Measurements from ENCODE around the gene CABLES1. TPM values are rescaled to one million over a fixed set of nuclear protein-coding genes. Genes with fewer than 3 reads are reported as not detected.
A peak's percentile ranks its signal among the peaks of the same experiment; 100 is the strongest.

Gene CABLES1
- total and polyA plus RNA-seq, 2 of the 4 experiments (the other 2 are of a cell fraction), result 4.7 to 5.7 TPM

DNA sequence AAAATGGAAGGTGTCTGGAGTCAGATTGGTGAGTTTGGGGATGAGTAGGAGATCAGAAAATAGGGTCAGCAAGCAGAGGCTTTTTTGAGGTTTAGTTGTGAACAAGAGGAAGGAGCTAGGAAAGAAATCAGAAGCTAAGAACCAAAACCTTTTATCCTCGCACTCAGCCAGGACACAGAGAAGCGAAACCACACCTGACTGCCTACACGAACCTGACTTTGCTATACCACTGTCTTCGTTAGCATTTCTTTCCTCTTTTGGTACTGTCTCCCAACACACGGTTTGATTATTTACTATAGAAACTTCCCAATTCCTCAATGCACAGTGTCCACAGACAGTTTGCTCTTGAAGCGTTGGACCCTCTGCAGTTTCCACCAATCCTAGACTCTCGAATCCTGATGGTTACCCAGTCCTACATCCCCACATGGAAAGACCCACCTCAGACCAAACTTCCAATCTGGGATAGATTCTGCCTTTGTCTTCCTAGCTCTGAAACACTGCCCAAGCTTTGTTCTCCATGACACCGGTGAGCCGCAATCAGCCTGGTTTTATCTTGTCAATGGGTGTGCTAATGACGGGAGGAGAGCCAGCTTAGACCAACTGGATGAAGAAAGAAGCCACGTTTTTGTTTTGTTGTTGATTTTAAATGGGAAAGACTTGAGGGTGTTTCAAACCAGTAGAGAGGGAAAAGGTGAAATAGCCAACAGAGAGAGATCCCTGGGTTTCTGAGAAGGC, 137.4 kb downstream of the CABLES1 start:
- POLR2A ChIA-PET (ENCODE audit: unreplicated experiment), result no interaction called here

More for the DNA sequence above, 137.4 kb downstream of the CABLES1 start:
- no peak overlapping the region for H3K27ac ChIP-seq (ENCODE audit: insufficient read depth, low read length)
- no peak overlapping the region for H3K18ac ChIP-seq (ENCODE audit: low read depth, low read length)
- peak overlapping the region; percentile 43; the same call in 1 of the 2 replicates for H2BK120ac ChIP-seq (ENCODE audit: low read depth, low read length)
- H3K9ac ChIP-seq (ENCODE audit: low read depth, low read length), result no peak overlapping the region
- H3K14ac ChIP-seq (replicated peaks; ENCODE audit: low read depth, low read length), result no peak overlapping the region; the same call in 1 of the 2 replicates
- no peak for ATAC-seq (ENCODE audit: low read depth)
- H3K9me1 ChIP-seq (ENCODE audit: insufficient read depth, low read length), result peaks cover 3% of the 10 kb centered on the region; the same call in 1 of the 2 replicates
- H3K23ac ChIP-seq (ENCODE audit: low read depth, low read length), result no peak overlapping the region; the same call in 1 of the 2 replicates
- no peaks in the 10 kb centered on the region for H3K36me3 ChIP-seq (ENCODE audit: control insufficient read depth, insufficient read depth, low read length)
- no peaks in the 10 kb centered on the region for H4K20me1 ChIP-seq (ENCODE audit: insufficient read depth, low read length)
- no peak for DNase-seq
- intact Hi-C loops (cut with micrococcal nuclease) (no loop called here), dilution Hi-C loops (cut with HindIII; ENCODE audit: low sequenced_read_pairs, unreplicated experiment) (no loop called here), in situ Hi-C loops (cut with MboI; ENCODE audit: low sequenced_read_pairs) (no loop called here)
- TF ChIP-seq USF2 (IDR thresholded peaks at IDR 0.05; ENCODE audit: low read depth, low read length), result no peak
- no peak for TF ChIP-seq POLR2A (IDR thresholded peaks at IDR 0.05; ENCODE audit: low read depth, low read length)
- no peak overlapping the region for H2BK20ac ChIP-seq (ENCODE audit: low read depth, low read length)
- no peak overlapping the region for H2AFZ ChIP-seq (replicated peaks; ENCODE audit: low read length, poor library complexity)
- H2BK15ac ChIP-seq (ENCODE audit: low read depth, low read length), result no peak overlapping the region
- no peak overlapping the region for H3K56ac ChIP-seq (ENCODE audit: extremely low read depth, insufficient read depth, low read length)
- H3K4me1 ChIP-seq (ENCODE audit: control insufficient read depth, insufficient read depth, low read length), result peaks cover 2% of the 10 kb centered on the region
- no peaks in the 10 kb centered on the region for H3K79me1 ChIP-seq (ENCODE audit: low read depth in 1 of 2, low read length in 2 of 2)
- H2AK9ac ChIP-seq (replicated peaks; ENCODE audit: low read depth, low read length, poor library complexity), result peak overlapping the region; percentile 51
- no peak overlapping the region for H3K4me2 ChIP-seq (ENCODE audit: low read depth, low read length)
- peaks cover 8% of the 10 kb centered on the region for H3K9me3 ChIP-seq (ENCODE audit: control insufficient read depth, insufficient read depth, low read length)
- 74% methylated on average over 7 of the region's 11 CpGs; no CpG with 5 or more reads in 1 of the 2 experiments for WGBS, 2 experiments (ENCODE audit: extremely low coverage in 2 of 2, insufficient read length in 1 of 2)
- CTCF ChIA-PET, result interaction anchor here (0.7 kb wide), 1 partner anchor 65 kb away, joined by 3 read pairs; no protein-coding TSS in a partner anchor
- no TSS peak for BruUV-seq (replicated peaks)
- H3K27me3 ChIP-seq (ENCODE audit: control insufficient read depth, insufficient read depth, low read length), result no peaks in the 10 kb centered on the region
- H2AK5ac ChIP-seq (ENCODE audit: low read depth, low read length), result peak overlapping the region; percentile 43; the same call in 1 of the 2 replicates
- no peak overlapping the region for H3K4me3 ChIP-seq (ENCODE audit: insufficient read depth, low read depth, low read length)
- no peak overlapping the region; a peak in 1 of 4 replicates for H4K8ac ChIP-seq (ENCODE audit: low read depth in 2 of 2, low read length in 2 of 2)
- no peak overlapping the region; the same call in 1 of the 2 replicates for H3K4ac ChIP-seq (ENCODE audit: low read depth, low read length)
- no peak overlapping the region for H2BK5ac ChIP-seq (ENCODE audit: low read depth, low read length, poor library complexity, severe bottlenecking)
- H4K5ac ChIP-seq (ENCODE audit: low read depth, low read length), result no peak overlapping the region
- no peak overlapping the region for H4K91ac ChIP-seq (ENCODE audit: insufficient read depth, low read depth, low read length)
